NCI-H2107 treated with DMSO at 0.1 percent for 48 hours (cell line): ENCODE data around the gene RBM47.
A peak's percentile ranks its signal among the peaks of the same experiment; 100 is the strongest.

Experiments used
- DNase-seq: peaks from one replicate; lab custom pipeline; 2025; ENCODE audit not compliant: unreplicated experiment; lab: John Stamatoyannopoulos, UW

The RBM47 gene

DNA sequence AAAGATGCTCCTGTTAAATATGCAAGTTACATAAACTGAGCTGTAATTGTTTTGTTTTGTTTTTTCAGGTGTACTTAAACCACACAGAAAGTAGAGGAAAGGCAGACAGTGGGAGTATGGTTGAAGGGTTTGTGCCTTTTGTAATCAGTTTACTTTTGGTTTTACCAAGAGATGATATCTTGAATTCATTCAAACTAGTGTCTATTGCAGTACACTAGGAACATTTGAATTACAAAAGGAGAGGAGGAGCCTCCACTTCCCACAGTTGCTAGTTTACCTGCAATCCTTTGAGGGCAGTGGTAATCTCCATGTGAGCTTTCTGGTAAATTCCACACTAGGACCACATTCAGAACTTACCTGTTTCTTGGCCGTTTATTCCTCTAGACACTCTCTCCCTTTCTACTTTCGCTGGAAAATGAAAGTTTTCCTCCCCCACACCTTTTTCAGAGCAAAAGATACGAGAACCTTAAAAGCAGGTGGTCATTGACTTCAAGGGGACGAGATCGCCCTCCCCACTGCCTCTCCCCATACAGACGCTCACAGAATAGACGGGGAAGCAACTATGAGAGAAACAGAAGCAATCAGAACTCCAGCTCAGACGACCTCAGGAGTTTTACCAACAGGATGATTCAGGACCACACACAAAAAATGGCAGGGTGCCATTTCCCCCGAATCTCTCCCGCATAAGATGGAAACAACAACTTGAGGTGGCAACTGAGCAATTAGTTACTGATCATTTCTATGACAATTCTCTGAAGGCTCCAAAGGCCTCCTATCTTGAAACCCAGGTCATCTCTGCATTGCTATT lies 3.3 kb downstream of the RBM47 start:
- DNase-seq: no peak

DNA sequence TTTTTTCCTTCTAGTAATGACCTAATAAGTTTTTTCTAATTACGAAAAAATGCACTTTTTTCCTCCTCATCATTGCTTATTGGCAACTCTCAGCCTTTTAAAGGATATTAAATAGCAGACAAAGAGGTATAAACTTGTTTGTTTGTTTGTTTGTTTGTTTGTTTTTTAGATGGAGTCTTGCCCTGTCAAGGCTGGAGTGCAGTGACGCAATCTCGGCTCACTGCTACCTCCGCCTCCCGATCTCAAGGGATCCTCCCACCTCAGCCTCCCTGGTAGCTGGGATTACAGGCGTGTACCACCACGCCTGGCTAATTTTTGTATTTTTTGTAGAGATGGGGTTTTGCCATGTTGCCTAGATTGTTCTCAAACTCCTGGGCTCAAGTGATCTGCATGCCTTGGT lies 6.0 kb downstream of the RBM47 start:
- no peak for DNase-seq

DNA sequence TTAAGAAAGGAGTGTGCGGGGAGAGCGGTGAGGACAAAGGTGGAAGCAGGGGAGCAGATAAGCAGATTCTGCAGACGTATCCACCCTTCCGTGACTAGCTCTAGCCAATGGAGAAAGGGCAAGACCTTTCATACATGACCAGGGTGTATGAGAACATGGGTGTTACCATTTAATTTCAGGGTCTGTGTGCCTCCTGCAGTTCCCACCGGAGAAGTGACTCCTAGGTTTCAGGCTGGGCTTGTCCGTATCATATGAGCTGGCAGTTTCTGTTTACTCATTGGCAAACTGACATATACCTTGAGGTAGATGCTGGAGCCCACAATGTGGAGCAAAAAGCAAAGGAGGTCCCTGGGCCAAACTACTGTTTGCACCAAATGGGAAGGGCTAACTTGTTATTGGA lies 6.8 kb downstream of the RBM47 start:
- no peak for DNase-seq

DNA sequence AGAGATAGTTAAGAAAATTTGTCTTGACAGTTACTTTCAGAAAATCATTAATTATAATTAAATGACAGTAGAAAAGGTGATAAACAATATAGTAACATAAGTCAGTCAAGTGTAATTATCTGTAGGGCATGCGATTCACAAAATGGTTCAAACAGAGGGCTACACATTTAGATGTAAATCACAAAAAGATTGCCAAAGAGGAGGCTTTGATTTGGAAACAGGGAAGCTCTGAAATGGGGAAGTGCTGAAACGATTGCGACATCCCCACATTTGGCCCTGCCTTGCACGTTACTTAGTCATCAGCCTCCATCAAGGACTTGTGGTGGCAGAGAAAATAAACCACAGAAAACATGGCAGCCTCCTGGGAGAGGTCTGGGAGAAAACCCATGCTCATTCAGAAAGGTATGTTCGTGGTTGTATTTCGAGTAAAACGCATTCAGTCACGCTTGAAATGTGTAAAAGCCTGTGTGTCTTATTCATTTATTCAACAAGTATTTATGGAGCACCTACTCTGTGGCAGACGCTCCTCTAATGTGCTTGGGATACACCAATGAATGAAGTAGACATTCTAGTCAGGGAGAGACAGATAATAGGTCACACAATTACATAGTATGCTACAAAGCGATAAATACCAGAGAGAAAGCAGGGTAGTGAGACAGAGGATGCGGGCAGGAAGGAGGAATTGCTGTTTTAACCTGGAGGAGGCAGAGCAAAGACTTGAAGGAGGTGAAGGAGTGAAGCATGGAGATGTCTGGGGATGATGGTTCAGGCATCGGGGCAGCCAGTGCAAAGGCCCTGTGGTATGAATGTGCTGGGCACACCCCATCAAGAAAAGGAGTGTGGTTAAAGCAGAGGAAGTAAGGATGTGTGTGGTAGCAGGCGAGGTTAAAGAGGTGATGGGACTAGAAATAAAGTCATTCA lies 7.8 kb downstream of the RBM47 start:
- peak; percentile 58 for DNase-seq

DNA sequence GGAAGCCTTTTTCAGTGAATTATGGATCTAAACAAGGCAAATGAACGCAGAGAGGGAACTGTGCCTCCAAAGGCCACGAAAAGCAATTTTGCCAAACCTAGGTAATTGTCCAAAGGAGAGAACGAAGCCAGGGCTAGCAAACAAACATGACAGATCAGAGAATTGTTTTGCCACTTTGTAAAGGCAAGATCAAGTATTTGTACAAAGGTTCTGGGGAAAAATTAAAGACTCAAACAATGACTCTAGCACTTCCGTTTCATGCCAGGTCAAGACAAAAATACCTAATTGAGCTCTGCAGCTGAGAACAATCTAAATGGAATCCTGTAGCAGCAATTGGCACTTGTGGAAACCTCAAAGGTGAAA lies 8.5 kb downstream of the RBM47 start:
- DNase-seq: no peak

DNA sequence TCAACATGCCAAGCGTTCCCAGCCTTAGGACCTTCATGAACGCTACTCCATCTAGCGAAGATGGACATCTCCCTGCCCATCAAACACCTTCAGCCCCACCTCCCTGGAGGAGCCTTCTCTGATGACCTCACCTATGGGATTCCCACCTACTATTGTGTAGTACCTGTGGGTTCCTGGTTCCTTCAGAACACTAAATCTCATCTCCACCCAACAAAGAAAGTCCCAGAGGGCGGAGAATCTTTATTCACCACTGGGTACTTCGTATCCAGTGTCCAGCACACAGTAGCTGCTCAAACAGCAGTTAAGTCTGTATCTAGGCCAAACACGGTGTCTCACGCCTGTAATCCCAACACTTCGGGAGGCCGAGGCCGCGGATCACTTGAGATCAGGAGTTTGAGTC lies 10.1 kb downstream of the RBM47 start:
- DNase-seq: no peak

DNA sequence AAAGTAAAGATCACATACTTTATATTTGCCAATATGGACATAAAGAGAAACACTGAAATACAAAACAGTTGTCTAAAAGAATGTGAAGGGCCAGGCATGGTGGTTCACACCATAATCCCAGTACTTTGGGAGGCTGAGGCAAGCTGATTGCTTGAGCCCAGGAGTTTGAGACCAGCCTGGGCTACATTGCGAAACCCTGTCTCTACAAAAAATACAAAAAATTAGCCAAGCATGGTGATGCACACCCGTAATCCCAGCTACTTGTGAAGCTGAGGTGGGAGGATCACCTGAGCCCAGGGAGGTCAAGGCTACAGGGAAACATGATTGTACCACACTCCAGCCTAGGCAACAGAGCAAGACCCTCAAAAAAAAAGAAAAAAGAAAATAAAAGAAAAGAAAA lies 11.8 kb downstream of the RBM47 start:
- no peak for DNase-seq

DNA sequence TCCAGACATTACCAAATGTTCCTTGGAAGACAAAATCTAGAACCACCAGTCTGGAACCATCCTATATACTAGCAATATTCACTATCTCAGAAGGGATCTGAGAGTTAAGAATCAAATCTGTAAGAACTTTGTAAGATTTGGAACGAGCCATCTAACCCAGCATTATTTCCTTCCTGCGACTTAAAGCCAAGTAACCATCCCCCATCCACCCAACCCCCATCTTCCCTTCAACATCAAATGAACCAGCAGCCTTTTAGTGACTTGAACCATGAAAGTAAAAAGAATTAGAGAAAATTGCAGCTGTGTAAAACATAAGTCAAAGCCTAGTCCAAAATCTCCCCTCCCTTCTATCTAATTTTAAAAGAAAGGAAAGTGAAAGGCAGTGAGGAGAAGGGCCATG lies 15.6 kb downstream of the RBM47 start:
- DNase-seq: no peak

DNA sequence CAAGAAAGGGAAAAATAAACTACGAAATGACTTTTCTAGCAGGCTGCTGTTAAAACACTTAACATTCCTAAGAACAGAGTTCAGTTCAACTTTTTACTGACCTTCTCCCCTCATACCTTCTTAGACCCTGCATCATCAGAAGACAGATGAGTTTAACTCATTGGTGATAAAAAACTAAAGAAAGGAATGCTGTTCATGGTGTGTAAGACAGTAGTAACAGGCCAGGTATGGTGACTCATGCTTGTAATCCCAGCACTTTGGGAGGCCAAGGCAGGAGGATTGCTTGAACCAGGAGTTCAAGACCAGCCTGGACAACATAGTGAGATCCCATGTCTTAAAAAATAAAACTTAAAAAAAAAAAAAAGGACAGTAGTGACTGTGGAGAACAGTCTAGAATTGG lies 16.2 kb downstream of the RBM47 start:
- no peak for DNase-seq

DNA sequence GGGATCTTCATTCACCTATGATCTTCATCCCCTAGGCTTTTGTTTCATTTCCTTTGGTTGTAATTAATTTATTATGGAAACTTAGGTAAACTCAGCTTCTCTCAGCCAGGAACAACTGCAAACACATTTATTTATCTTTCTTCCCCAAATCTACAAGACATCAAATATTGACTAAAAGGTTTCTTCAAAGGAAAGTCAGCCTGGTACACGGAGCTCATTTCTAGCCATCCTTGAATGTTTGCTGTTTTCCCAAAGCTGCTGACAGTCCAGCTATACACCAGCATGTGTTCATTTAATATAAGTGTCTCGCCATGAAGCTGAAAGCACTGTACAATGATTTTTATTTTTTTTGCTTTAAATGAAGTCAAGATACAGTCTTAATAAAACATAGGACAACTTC lies 16.8 kb downstream of the RBM47 start:
- no peak for DNase-seq

DNA sequence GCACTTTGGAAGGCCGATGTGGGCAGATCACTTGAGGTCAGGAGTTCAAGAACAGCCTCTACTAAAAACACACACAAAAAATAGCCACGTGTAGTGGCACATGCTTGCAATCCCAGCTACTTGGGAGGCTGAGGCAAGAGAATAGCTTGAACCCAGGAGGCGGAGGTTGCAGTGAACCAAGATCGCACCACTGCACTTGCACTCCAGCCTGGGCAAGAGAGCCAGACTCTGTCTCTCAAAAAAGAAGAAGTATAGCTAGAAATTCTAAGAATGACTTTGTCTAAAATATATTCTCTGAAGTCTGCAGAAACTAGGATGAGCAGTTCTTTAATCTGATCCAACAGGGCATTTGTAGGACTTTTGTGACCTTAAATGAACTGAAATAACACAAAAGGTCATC lies 17.4 kb downstream of the RBM47 start:
- no peak for DNase-seq

DNA sequence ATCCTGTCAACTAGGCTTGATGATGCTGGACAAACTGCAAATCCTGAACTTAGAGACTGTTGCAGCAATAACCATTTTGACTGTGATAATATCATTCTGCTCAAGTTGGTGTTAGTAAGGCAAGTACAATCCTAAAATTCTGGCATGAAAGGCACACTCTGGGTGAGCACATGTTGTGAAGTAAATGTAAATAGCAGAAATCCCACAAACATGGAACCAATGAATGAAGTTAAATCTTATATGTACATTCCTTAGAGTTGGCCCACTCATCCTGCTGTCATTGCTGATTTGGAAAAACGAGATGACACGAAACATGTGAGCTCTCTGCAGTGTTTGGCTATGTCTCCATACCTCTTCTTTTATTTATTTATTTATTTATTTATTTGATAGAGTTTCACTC lies 21.0 kb downstream of the RBM47 start:
- no peak for DNase-seq

DNA sequence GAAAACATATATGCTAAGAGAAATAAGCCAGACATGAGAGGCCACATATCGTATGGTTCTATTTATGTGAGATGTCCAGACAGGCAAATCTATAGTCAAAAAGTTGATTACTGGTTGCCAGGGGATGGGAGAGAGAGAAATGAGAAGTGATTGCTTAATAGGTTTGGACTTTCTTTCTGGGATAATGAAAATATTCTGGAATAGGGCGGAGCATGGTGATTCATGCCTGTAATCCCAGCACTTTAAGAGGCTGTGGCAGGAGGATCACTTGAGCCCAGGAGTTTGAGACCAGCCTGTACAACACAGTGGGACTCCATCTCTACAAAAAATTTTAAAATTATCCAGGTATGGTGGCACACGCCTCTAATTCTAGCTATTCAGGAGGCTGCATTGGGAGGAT lies 22.4 kb downstream of the RBM47 start:
- DNase-seq: no peak

DNA sequence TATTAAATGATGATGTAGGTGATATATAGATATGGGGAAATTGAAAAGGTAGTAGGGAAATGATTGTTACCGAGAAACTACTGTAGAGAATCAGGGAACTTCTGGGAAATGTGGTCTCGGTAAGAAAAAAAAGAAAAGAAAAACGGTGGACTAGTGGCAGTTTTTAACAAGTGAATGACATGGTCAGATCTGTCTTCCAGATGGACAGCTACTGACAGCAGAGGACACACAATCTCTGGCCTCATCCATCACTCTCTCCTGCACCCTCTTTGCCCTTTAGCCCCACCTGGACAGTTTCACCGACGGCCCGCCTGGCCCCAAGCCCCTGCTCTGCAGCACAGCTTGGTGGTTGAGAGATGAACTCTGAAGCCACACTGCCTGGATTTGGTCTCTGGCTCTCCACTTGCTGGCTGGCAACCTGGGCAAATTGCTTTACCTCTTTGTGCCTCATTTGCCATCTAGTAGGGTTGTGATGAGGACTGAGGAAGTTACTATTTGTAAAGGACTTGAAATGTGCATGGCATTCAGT lies 23.4 kb downstream of the RBM47 start:
- no peak for DNase-seq

DNA sequence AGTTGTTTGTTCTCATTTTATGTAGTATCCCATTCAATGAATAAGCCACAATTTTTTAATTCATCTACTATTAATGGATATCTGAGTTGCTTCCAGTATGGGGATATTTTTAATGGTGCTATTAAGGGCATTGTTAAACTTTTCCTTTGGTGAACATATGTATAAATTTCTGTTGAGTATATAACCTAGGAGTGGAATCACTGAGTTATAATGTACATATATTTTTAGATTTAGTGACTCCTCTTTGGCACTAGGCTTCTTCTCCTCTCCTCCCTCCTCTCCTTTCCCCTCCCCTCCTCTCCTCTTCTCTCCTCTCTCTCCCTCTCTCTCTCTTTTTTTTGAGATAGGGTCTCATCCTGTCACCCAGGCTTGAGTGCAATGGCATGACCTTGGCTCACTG lies 26.4 kb downstream of the RBM47 start:
- DNase-seq: no peak

DNA sequence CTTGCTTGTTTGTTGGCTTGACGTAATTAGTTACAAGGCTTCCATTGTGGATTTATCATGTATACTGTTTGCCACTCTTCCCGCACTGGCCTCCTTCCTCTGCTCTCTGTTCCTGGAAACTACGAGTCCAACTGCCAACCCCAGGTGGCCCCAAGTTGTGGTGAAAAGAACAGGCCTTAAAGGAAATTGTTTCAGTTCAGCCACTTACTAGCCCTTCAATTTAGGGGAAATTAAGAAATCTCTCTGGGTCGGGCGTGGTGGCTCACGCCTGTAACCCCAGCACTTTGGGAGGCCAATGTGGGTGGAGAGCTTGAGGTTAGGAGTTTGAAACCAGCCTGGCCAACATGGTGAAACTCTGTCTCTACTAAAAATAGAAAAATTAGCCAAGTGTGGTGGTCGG lies 28.0 kb downstream of the RBM47 start:
- DNase-seq: no peak

DNA sequence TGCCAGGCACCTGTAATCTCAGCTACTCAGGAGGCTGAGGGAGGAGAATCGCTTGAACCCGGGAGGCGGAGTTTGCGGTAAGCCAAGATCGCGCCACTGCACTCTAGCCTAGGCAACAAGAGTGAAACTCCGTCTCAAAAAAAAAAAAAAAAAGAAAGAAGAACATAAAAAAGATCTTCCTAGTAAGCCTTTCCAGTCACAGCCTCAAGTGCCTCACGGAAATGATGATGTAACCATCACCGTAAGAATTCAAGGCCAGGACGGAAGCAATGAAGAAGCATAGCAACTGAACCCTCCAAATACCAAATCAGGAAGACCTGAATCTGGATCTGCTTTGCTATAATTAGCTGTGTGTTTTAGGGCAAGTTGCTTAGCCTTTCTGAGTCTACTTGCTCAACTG lies 28.8 kb downstream of the RBM47 start:
- DNase-seq: no peak

DNA sequence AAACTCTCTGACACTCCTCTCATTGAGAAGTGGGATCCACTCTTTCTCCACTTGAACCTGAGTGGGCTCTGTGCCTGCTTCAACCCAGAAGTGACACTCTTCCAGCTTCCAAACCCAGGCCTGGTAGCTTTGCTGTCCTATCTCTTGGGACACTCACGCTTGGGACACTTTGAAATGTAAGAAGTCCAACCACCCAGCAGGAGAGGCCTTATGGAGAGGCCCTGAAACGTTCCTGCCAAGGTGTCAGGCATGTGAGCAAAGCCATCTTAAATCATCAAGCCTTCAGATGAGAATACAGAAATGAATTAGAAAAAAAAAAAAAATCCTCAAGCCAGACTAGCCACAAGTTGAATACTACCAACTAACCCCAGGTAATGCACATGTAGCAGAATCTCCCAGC lies 30.2 kb downstream of the RBM47 start:
- no peak for DNase-seq

DNA sequence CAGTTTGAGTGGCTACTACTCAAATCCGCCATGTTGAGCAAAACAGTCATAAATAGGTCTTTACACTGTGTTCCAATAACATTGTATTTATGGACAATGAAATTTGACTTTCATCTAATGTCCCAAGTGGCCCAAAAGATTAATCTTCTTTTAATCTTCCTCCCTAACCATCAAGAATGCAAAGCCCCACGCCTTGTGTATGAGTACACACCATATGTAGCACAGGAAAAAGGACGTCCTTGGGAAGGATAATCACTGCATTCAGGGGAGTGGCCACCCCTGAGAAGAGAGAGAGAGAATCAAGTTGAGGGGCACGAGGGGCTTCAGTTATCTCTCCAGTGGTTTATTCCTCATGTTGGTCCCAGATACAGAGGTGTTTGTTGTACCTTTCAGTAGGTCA lies 33.1 kb downstream of the RBM47 start:
- no peak for DNase-seq

DNA sequence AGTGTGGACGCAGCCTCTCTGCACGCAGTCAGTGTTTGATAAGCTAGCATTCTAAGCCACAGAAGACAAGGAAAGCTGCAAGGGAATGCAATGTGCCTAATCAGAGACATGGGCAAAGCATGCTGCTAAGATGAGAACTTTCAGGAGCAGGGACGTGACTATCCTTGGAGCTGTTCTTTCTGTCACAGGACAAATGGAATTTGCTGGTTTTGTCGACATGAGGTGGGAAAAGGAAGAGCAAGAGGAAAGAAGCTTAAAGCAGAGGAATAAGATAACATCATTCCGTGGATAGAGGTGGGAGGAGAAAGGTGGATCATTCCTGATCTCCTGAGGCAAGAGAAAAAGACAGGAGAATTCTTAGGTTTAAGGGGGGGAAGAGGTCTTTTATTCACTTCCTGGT lies 33.7 kb downstream of the RBM47 start:
- no peak for DNase-seq

DNA sequence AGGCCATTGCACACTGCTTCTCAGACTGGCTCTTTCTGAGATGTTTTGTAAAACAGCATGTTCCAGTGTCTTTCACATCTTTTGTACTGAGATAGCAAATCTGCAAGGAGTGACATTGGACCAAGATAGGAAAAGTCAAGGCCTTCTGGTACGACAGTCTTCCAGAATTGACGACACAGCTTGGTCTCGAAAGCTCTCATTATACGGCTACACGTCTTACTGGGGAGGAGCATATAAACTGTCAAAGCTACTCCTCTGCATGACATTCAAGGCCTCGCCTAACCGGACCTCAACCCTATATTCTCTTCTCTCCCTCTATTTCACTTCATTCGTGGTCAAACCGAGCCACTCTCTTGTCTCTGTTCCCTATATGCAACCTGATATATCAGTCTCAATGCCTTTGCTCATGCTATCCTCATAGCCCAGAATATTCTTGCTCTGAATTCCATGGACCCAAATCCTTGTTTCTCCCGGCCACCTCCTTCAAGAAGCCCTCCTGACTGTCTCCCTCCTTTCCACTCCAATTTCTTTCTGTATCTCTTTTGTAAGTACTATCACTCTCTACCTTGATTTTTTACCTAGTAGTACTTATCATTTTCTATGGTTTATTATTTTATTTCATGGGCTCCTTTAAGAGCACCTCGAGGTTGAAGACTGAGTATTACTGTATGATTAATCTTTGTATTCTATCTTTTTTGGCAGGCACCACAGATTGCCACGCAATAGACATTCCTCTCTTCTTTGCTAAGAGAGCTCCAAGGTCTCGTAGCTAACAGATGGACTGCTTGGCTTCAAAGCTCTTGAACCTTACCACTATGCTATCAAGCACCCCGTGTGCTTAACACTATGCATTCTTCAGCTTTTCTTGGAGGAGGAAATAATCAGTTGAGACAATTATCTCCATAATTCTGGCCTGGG lies 35.1 kb downstream of the RBM47 start:
- no peak for DNase-seq
